HG03575 (cell line): ENCODE results near the gene MIER2.
"Not testable (repeated sequence)": the region's sequence is repeated elsewhere in the genome, so short reads cannot be mapped to it uniquely, and the experiment has no call there.

Experiments
- ATAC-seq: cut with Tn5 transposase; IDR thresholded peaks from one replicate; pipeline ENCODE4 v1.9.1; 2021; ENCODE audit not compliant: unreplicated experiment, insufficient number of reproducible peaks, low FRiP score; ENCODE audit errors: extremely low read depth

The MIER2 gene

GRCh38 chr19:344625-345319 lies at the start of gene MIER2:
TSS of gene MIER2 (minus strand) at chr19:344796. CDS start at chr19:344782, 14 bp downstream.
- no peak for ATAC-seq

GRCh38 chr19:393560-393959 lies 49.0 kb upstream of the MIER2 start:
- ATAC-seq, result not testable (repeated sequence)

GRCh38 chr19:392375-392970 lies 47.9 kb upstream of the MIER2 start:
- no peak for ATAC-seq

- ATAC-seq, result no peak
These were observed 47.3 kb upstream of the MIER2 start for GRCh38 chr19:391726-392374.

GRCh38 chr19:391207-391557 lies 46.6 kb upstream of the MIER2 start:
- ATAC-seq, result no peak

- ATAC-seq, result no peak
These were observed 46.0 kb upstream of the MIER2 start for GRCh38 chr19:390386-391206.

- ATAC-seq, result no peak
These were observed 45.3 kb upstream of the MIER2 start for GRCh38 chr19:389935-390289.

GRCh38 chr19:389255-389934 lies 44.8 kb upstream of the MIER2 start:
- ATAC-seq, result no peak

GRCh38 chr19:388691-389090 lies 44.1 kb upstream of the MIER2 start:
- no peak for ATAC-seq

- ATAC-seq, result no peak
These were observed 43.2 kb upstream of the MIER2 start for GRCh38 chr19:387777-388176.

- ATAC-seq, result not testable (repeated sequence)
These were observed 42.2 kb upstream of the MIER2 start for GRCh38 chr19:386632-387301.

GRCh38 chr19:386189-386588 lies 41.6 kb upstream of the MIER2 start:
- not testable (repeated sequence) for ATAC-seq

GRCh38 chr19:384799-385169 lies 40.2 kb upstream of the MIER2 start:
- no peak for ATAC-seq

GRCh38 chr19:383922-384798 lies 39.6 kb upstream of the MIER2 start:
- ATAC-seq, result no peak

- ATAC-seq, result no peak
These were observed 38.4 kb upstream of the MIER2 start for GRCh38 chr19:383040-383439.

- not testable (repeated sequence) for ATAC-seq
These were observed 38.0 kb upstream of the MIER2 start for GRCh38 chr19:382578-382977.

GRCh38 chr19:381901-382300 lies 37.3 kb upstream of the MIER2 start:
- not testable (repeated sequence) for ATAC-seq
